ACC112 (cell line): ENCODE results near the gene TGM3.

Experiments used
- H2AFZ ChIP-seq: fragments of 200-600 bp; sonication (generic); one replicate; pipeline ENCODE4 v1.6.0; 2017; ENCODE audit warnings: antibody characterized with exemption, low read length; ENCODE audit not compliant: unreplicated experiment
- H3K27ac ChIP-seq: fragments of 200-600 bp; sonication (generic); 2 replicates; pipeline ENCODE4 v1.5.1; 2014; ENCODE audit warnings: low read depth, mild to moderate bottlenecking, antibody characterized with exemption, low read length, moderate library complexity
- H3K27me3 ChIP-seq: fragments of 200-600 bp; sonication (generic); 2 replicates; pipeline ENCODE4 v1.6.1; 2014; ENCODE audit warnings: mild to moderate bottlenecking, antibody characterized with exemption, low read length, moderate library complexity, mixed read lengths; ENCODE audit not compliant: insufficient read depth
- H3K36me3 ChIP-seq: fragments of 200-600 bp; sonication (generic); 2 replicates; pipeline ENCODE4 v1.6.1; 2016; ENCODE audit warnings: mild to moderate bottlenecking, antibody characterized with exemption, low read length, moderate library complexity, mixed read lengths; ENCODE audit not compliant: insufficient read depth
- H3K4me1 ChIP-seq: fragments of 200-600 bp; sonication (generic); one replicate; pipeline ENCODE4 v1.6.1; 2016; ENCODE audit warnings: low read length, mixed read lengths; ENCODE audit not compliant: insufficient read depth, unreplicated experiment, control insufficient read depth
- H3K4me3 ChIP-seq: fragments of 200-600 bp; sonication (generic); 2 replicates; pipeline ENCODE4 v1.5.1; 2014; ENCODE audit warnings: mild to moderate bottlenecking, low read depth, low read length
- H3K79me2 ChIP-seq: fragments of 200-600 bp; sonication (generic); one replicate; pipeline ENCODE4 v1.6.0; 2016; ENCODE audit warnings: low read length; ENCODE audit not compliant: control insufficient read depth, unreplicated experiment, insufficient read depth

Gene TGM3

DNA sequence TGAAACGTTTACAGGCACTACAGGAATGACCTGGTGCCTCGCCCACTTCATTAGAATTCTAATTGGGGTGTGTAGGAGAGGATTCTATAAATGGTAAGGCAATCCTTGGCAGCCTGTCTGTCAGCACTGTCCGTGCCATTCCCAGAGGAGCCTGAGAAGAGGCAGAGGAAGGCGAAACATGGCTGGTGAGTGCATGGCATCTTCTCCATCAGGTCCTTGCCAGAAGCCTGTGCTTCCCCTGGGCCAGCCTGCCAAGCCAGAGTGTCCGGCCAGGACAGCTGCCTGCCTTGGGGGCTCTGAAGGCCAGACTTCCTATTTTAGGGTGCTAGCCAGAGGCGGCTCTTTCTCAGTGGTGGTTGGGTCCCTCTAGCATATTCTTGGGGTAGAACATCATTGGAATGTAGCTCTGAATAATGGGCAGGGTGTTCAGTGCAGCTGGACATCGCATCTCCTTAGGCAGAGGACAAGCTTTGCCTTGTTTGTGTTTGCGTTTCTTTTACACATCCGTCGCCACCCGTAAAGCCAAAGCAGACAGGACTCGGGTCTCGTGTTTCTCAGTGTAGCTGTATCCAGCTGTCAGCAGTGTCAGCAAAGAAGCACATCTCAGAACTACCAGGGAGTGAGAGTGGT, at the start of gene TGM3:
TGM3 (plus strand) TSS at position 116 of the 630 bp plus-strand sequence; CDS start at position 179, 63 bp downstream.
- H3K79me2 ChIP-seq, result no peaks in the 10 kb centered on the region
- H3K4me3 ChIP-seq, result no peak within 1 kb of the TSS
- no peaks in the 10 kb centered on the region for H3K36me3 ChIP-seq
- peaks cover 7% of the 10 kb centered on the region; the same call in 1 of the 2 replicates for H3K27me3 ChIP-seq
- no peaks in the 10 kb centered on the region for H3K4me1 ChIP-seq
- H3K27ac ChIP-seq, result no peak within 1 kb of the TSS
- no peak within 1 kb of the TSS for H2AFZ ChIP-seq

DNA sequence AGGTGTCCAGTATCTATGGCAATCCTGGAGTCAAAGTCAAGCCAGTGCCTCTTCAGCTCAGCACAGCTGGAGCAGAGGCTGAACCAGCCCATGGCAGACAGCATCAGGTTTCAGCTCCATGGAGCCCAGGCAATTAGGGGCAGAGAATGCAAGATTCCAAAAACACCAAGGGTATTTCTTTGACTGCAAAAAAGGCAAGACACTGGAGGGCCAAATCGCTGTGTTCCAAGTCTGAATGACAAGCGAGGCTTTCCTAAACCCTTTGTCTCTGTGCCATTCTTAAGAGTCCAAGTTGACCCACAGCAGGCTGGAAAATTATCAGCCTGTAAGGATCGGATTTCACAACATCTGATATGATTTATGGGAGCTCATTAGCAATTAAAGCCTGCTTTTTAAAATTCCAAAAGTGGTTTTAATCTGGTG, 49.7 kb upstream of the TGM3 start:
- no peak overlapping the region for H3K27ac ChIP-seq
- H2AFZ ChIP-seq, result no peak overlapping the region

DNA sequence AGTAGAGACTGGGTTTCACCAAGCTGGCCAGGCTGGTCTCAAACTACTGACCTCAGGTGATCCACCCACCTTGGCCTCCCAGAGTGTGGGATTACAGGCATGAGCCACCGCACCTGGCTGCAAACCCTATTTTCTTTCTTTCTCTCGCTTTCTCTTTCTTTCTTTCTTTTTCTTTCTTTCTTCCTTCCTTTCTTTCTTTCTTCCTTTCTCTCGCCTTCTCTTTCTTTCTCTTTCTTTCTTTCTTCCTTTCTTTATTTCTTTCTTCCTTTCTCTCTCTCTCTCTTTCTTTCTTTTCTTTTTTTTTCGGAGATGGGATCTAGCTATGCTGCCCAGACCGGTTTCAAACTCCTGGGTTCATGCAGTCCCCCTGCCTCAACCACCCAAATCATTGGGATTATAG, 47.0 kb upstream of the TGM3 start:
- Histone ChIP-seq H3K4me1 (no peaks in the 10 kb centered on the region), H3K27ac (no peak overlapping the region), H3K27me3 (no peaks in the 10 kb centered on the region), H3K79me2 (no peaks in the 10 kb centered on the region), H3K36me3 (no peaks in the 10 kb centered on the region), H3K4me3 (no peak overlapping the region), H2AFZ (no peak overlapping the region)

More for the DNA sequence above, 49.7 kb upstream of the TGM3 start:
- Histone ChIP-seq H3K36me3 (no peaks in the 10 kb centered on the region), H3K4me3 (no peak overlapping the region), H3K79me2 (no peaks in the 10 kb centered on the region), H3K4me1 (no peaks in the 10 kb centered on the region), H3K27me3 (no peaks in the 10 kb centered on the region)

- no peak overlapping the region for H3K27ac ChIP-seq
- no peaks in the 10 kb centered on the region for H3K36me3 ChIP-seq
- H3K27me3 ChIP-seq, result no peaks in the 10 kb centered on the region
- no peaks in the 10 kb centered on the region for H3K79me2 ChIP-seq
- H2AFZ ChIP-seq, result no peak overlapping the region
- no peak overlapping the region for H3K4me3 ChIP-seq
- H3K4me1 ChIP-seq, result no peaks in the 10 kb centered on the region
These were observed 45.9 kb upstream of the TGM3 start for GRCh38 chr20:2249935-2250334.

- H3K4me3 ChIP-seq, result no peak overlapping the region
- no peaks in the 10 kb centered on the region for H3K79me2 ChIP-seq
- no peaks in the 10 kb centered on the region for H3K4me1 ChIP-seq
- no peaks in the 10 kb centered on the region for H3K36me3 ChIP-seq
- no peak overlapping the region for H2AFZ ChIP-seq
- H3K27ac ChIP-seq, result no peak overlapping the region
- no peaks in the 10 kb centered on the region for H3K27me3 ChIP-seq
These were observed 43.3 kb upstream of the TGM3 start for GRCh38 chr20:2252419-2252997.

DNA sequence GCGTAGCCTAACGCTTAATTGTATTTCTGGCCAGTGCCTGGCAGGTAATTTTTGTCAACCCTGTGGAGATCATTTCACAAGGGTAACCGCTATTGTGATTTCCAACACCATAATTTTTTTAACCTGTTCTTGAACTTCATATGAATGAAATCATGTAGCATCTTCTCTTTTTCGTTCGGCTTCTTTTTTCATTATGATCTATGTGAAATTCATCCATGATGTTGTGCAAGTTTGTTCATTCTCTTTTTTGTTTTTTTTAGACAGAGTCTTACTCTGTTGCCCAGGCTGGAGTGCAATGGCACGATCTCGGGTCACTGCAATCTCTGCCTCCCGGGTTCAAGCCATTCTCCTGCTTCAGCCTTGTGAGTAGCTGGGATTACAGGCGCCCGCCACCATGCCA, 42.5 kb upstream of the TGM3 start:
- Histone ChIP-seq H2AFZ (no peak overlapping the region), H3K36me3 (no peaks in the 10 kb centered on the region), H3K27me3 (no peaks in the 10 kb centered on the region), H3K27ac (no peak overlapping the region), H3K79me2 (no peaks in the 10 kb centered on the region), H3K4me1 (no peaks in the 10 kb centered on the region), H3K4me3 (no peak overlapping the region)

DNA sequence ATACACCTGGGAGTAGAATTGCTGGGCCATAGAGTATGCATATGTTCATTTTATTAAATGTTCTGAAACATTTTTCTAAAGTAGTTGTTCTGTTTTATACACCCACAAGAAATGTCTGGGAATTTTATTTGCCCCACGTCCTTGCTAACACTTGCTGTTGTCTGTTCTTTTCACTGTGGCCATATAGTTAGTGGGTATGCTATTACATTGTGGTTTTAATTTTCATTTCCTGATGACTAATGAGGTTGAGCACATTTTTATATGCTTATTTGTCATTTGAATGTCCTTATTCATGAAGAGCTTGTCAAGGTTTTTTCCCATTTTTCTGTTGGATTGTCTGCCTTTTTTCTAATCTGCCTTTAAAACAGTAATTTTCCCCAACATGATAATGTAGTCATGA, 41.5 kb upstream of the TGM3 start:
- H3K4me1 ChIP-seq, result no peaks in the 10 kb centered on the region

DNA sequence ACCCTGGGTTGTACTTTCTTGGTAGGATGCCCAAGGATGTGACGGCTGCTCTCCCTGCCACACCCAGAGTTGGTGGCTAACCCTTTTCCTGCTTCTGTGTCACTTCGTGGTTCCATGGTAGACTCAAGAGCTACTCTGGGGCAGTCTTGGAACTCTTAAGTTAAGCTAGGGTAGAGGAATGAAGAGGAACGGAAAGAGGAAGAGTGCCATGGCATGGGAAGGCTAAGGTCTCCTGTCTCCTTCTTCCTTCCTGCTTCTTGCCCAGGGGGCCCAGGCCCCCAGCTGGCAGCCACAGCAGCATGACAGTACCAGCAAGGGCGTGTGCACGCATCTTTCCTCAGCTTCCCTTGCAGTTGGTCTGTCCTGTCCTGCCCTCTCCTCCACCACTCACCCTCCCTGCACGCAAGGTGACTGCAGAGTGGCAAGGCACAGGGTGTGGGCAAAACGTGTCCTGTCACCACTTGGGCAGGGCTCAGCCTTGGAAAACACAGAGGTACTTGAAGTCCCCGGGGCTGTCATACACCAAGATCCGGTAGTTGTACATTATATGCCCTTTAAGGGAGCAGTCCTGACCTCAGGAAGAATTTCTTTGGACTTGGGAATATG, 39.8 kb upstream of the TGM3 start:
- H3K4me1 ChIP-seq, result no peaks in the 10 kb centered on the region
- no peak overlapping the region for H2AFZ ChIP-seq

More for the DNA sequence above, 41.5 kb upstream of the TGM3 start:
- Histone ChIP-seq H3K79me2 (no peaks in the 10 kb centered on the region), H2AFZ (no peak overlapping the region), H3K4me3 (no peak overlapping the region), H3K27me3 (no peaks in the 10 kb centered on the region), H3K36me3 (no peaks in the 10 kb centered on the region), H3K27ac (no peak overlapping the region)

DNA sequence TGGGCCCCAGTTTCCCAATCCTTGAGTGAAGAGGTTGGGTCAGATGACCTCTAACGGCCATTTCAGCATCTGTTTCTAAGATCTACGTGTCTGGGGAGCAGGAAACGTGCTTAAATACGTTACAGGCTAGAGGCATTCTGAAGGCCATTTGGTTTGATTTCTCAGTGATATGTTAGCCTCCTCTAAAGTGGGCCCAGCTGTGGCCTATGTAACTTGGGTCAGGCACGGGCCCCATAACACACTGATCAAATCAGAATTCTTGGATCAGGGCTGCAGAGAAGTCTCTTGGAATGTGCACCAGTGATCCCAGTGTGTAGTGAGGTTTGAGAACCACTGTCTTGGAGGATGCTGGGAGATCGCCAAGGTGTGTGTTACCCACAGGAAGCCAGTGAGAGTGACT, 36.1 kb upstream of the TGM3 start:
- no peaks in the 10 kb centered on the region for H3K27me3 ChIP-seq
- H3K4me1 ChIP-seq, result no peaks in the 10 kb centered on the region
- H3K4me3 ChIP-seq, result no peak overlapping the region
- H3K79me2 ChIP-seq, result no peaks in the 10 kb centered on the region
- no peak overlapping the region for H3K27ac ChIP-seq
- H2AFZ ChIP-seq, result no peak overlapping the region
- no peaks in the 10 kb centered on the region for H3K36me3 ChIP-seq

More for the DNA sequence above, 39.8 kb upstream of the TGM3 start:
- Histone ChIP-seq H3K36me3 (no peaks in the 10 kb centered on the region), H3K27me3 (no peaks in the 10 kb centered on the region), H3K4me3 (no peak overlapping the region), H3K27ac (no peak overlapping the region), H3K79me2 (no peaks in the 10 kb centered on the region)

- Histone ChIP-seq H3K36me3 (no peaks in the 10 kb centered on the region), H3K4me3 (no peak overlapping the region), H3K79me2 (no peaks in the 10 kb centered on the region), H3K27ac (no peak overlapping the region), H3K4me1 (no peaks in the 10 kb centered on the region), H3K27me3 (no peaks in the 10 kb centered on the region), H2AFZ (no peak overlapping the region)
These were observed 35.6 kb upstream of the TGM3 start for GRCh38 chr20:2260250-2260649.

GRCh38 chr20:2261046-2261485, 34.7 kb upstream of the TGM3 start:
- Histone ChIP-seq H3K36me3 (no peaks in the 10 kb centered on the region), H3K27me3 (no peaks in the 10 kb centered on the region), H3K4me1 (no peaks in the 10 kb centered on the region), H3K4me3 (no peak overlapping the region), H3K79me2 (no peaks in the 10 kb centered on the region), H3K27ac (no peak overlapping the region), H2AFZ (no peak overlapping the region)
